HUES48 (cell line): ENCODE results near the gene SUSD6.

Experiments used
- H3K27ac ChIP-seq: one replicate; pipeline ENCODE4 v1.7.0; 2013; ENCODE audit warnings: low read depth, low read length, inconsistent platforms
- H3K27me3 ChIP-seq: 2 replicates; pipeline ENCODE4 v1.6.1; 2013; ENCODE audit warnings: mild to moderate bottlenecking, low read length; ENCODE audit not compliant: control insufficient read depth, insufficient read depth
- H3K36me3 ChIP-seq: 2 replicates; pipeline ENCODE4 v1.6.1; 2013; ENCODE audit warnings: low read length; ENCODE audit not compliant: control insufficient read depth, insufficient read depth
- H3K4me1 ChIP-seq: 2 replicates; pipeline ENCODE4 v1.6.1; 2013; ENCODE audit warnings: mild to moderate bottlenecking, low read length; ENCODE audit not compliant: control insufficient read depth, insufficient read depth
- H3K4me3 ChIP-seq: 2 replicates; pipeline ENCODE4 v1.5.1; 2013; ENCODE audit warnings: mild to moderate bottlenecking, low read depth, low read length
- H3K9ac ChIP-seq: 2 replicates; pipeline ENCODE4 v1.6.1; 2013; ENCODE audit warnings: mild to moderate bottlenecking, low read depth, low read length, moderate library complexity
- H3K9me3 ChIP-seq: 2 replicates; pipeline ENCODE4 v1.6.1; 2013; ENCODE audit warnings: low read length; ENCODE audit not compliant: control insufficient read depth, insufficient read depth

SUSD6 gene

GRCh38 chr14:69704319-69704718, 92.9 kb downstream of the SUSD6 start:
- no peak overlapping the region for H3K9ac ChIP-seq
- peaks cover 16% of the 10 kb centered on the region for H3K4me1 ChIP-seq
- no peak overlapping the region for H3K27ac ChIP-seq
- H3K27me3 ChIP-seq: no peaks in the 10 kb centered on the region
- no peaks in the 10 kb centered on the region for H3K9me3 ChIP-seq
- no peak overlapping the region for H3K4me3 ChIP-seq
- H3K36me3 ChIP-seq: no peaks in the 10 kb centered on the region

- no peak overlapping the region for H3K4me3 ChIP-seq
- H3K36me3 ChIP-seq: no peaks in the 10 kb centered on the region
- peaks cover 13% of the 10 kb centered on the region for H3K4me1 ChIP-seq
These were observed 94.3 kb downstream of the SUSD6 start for GRCh38 chr14:69705706-69706105.

GRCh38 chr14:69708049-69708448, 96.7 kb downstream of the SUSD6 start:
- Histone ChIP-seq H3K9ac (no peak overlapping the region), H3K27ac (no peak overlapping the region), H3K36me3 (no peaks in the 10 kb centered on the region), H3K4me1 (peaks cover 16% of the 10 kb centered on the region), H3K4me3 (no peak overlapping the region), H3K9me3 (no peaks in the 10 kb centered on the region), H3K27me3 (no peaks in the 10 kb centered on the region)

More at GRCh38 chr14:69705706-69706105, 94.3 kb downstream of the SUSD6 start:
- Histone ChIP-seq H3K9me3 (no peaks in the 10 kb centered on the region), H3K9ac (no peak overlapping the region), H3K27ac (no peak overlapping the region), H3K27me3 (no peaks in the 10 kb centered on the region)

GRCh38 chr14:69708586-69709560, 97.5 kb downstream of the SUSD6 start:
- Histone ChIP-seq H3K4me1 (peaks cover 24% of the 10 kb centered on the region), H3K27ac (no peak overlapping the region), H3K9me3 (no peaks in the 10 kb centered on the region), H3K36me3 (no peaks in the 10 kb centered on the region), H3K27me3 (no peaks in the 10 kb centered on the region), H3K9ac (no peak overlapping the region), H3K4me3 (no peak overlapping the region)

- Histone ChIP-seq H3K36me3 (no peaks in the 10 kb centered on the region), H3K9me3 (no peaks in the 10 kb centered on the region), H3K27me3 (no peaks in the 10 kb centered on the region), H3K27ac (no peak overlapping the region), H3K9ac (no peak overlapping the region), H3K4me3 (no peak overlapping the region), H3K4me1 (peaks cover 33% of the 10 kb centered on the region)
These were observed 99.0 kb downstream of the SUSD6 start for GRCh38 chr14:69710378-69710777.

GRCh38 chr14:69711065-69711464, 99.7 kb downstream of the SUSD6 start:
- H3K9me3 ChIP-seq: no peaks in the 10 kb centered on the region
- H3K27me3 ChIP-seq: no peaks in the 10 kb centered on the region
- H3K36me3 ChIP-seq: no peaks in the 10 kb centered on the region
- H3K27ac ChIP-seq: no peak overlapping the region
- no peak overlapping the region for H3K9ac ChIP-seq
- H3K4me1 ChIP-seq: peaks cover 33% of the 10 kb centered on the region
- H3K4me3 ChIP-seq: no peak overlapping the region

GRCh38 chr14:69711477-69711876, 100.1 kb downstream of the SUSD6 start:
- H3K36me3 ChIP-seq: no peaks in the 10 kb centered on the region

GRCh38 chr14:69711881-69712560, 100.6 kb downstream of the SUSD6 start:
- Histone ChIP-seq H3K9ac (no peak overlapping the region), H3K4me3 (no peak overlapping the region), H3K27me3 (no peaks in the 10 kb centered on the region), H3K4me1 (peaks cover 33% of the 10 kb centered on the region), H3K27ac (peak overlapping the region; percentile 85), H3K36me3 (no peaks in the 10 kb centered on the region), H3K9me3 (no peaks in the 10 kb centered on the region)

More at GRCh38 chr14:69711477-69711876, 100.1 kb downstream of the SUSD6 start:
- Histone ChIP-seq H3K27ac (no peak overlapping the region), H3K9ac (no peak overlapping the region), H3K4me1 (peaks cover 33% of the 10 kb centered on the region), H3K27me3 (no peaks in the 10 kb centered on the region), H3K9me3 (no peaks in the 10 kb centered on the region), H3K4me3 (no peak overlapping the region)

GRCh38 chr14:69712599-69713088, 101.2 kb downstream of the SUSD6 start:
- H3K9ac ChIP-seq: peak overlapping the region; percentile 61; the same call in 1 of the 2 replicates
- peaks cover 33% of the 10 kb centered on the region for H3K4me1 ChIP-seq
- 0 out of 2 replicates have a peak overlapping the region, but pooled peaks have one; percentile 13 for H3K4me3 ChIP-seq
- H3K27me3 ChIP-seq: no peaks in the 10 kb centered on the region
- no peaks in the 10 kb centered on the region for H3K36me3 ChIP-seq
- no peaks in the 10 kb centered on the region for H3K9me3 ChIP-seq
- H3K27ac ChIP-seq: peak overlapping the region; percentile 85

GRCh38 chr14:69713209-69713781, 101.9 kb downstream of the SUSD6 start:
- H3K27ac ChIP-seq: peak overlapping the region; percentile 85
- peak overlapping the region; percentile 61 for H3K9ac ChIP-seq
- H3K36me3 ChIP-seq: no peaks in the 10 kb centered on the region
- H3K9me3 ChIP-seq: no peaks in the 10 kb centered on the region
- H3K27me3 ChIP-seq: no peaks in the 10 kb centered on the region
- 0 out of 2 replicates have a peak overlapping the region, but pooled peaks have one; percentile 13 for H3K4me3 ChIP-seq
- peaks cover 33% of the 10 kb centered on the region for H3K4me1 ChIP-seq
